HPDE6-E6E7 (cell line): ENCODE data around the gene SLC9A8.
"Not testable (repeated sequence)": the region's sequence is repeated elsewhere in the genome, so short reads cannot be mapped to it uniquely, and the experiment has no call there.

Experiments used
- DNase-seq: peaks from one replicate; pipeline ENCODE4 v3.0.0; 2011; ENCODE audit warnings: missing footprints; ENCODE audit errors: extremely low spot score

SLC9A8 gene

DNA sequence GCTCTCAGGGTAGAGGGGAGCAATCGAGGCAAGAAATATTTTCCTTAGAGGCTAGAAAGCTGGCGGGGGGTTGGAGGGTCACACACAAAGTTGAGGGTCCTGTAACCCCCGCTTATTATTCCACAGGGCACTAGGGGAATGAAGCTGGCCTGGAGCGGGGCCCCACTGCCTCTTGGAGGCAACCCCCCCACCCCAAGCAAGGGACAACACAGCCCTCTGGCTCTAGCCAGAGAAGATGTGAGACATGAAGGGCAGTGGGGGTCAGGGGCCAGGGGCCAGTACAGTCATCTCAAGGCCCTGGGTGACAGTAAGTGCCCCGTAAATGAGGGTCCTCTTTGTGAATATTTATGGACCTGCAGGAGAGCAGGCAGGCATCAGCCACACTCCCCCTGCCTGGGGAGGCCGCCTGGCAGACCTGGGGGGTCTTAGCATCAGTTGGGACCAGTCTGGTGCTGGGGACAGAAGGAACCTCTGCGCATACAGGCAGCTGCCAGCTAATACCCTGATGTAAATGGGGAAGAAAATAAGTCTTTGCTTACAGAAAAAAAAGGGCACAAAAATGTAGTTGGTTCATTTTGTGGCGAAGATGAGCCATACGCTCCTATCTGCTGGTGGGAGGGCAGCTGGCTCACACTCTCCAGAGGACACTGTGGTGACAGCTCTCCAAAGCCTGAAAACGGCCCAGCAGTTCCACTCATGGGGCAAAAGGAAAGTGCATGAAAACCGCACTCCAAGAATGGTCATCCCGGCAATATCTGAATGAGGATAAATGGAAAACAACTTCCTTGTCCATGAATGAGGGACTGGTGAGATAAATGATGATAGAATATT lies 80.8 kb downstream of the SLC9A8 start:
- no peak for DNase-seq

DNA sequence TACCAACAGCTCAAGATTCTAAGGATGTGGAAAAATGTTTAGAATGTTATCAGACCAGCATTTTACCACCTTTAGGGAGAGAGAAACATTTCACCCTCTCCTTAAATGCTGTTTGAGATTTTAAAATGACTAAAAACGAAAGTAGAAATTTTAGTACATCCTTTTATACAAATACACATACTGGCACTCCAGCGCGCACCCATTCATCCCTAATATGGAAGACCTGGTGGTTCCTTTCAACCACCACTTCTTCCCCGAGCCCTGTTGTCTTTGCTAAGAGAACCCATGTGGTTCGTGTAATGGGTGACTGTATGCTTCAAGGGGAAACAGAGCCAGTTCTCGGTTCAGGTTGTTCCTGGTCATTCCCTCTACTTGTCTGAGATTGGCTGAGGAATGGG lies 81.4 kb downstream of the SLC9A8 start:
- DNase-seq, result no peak

DNA sequence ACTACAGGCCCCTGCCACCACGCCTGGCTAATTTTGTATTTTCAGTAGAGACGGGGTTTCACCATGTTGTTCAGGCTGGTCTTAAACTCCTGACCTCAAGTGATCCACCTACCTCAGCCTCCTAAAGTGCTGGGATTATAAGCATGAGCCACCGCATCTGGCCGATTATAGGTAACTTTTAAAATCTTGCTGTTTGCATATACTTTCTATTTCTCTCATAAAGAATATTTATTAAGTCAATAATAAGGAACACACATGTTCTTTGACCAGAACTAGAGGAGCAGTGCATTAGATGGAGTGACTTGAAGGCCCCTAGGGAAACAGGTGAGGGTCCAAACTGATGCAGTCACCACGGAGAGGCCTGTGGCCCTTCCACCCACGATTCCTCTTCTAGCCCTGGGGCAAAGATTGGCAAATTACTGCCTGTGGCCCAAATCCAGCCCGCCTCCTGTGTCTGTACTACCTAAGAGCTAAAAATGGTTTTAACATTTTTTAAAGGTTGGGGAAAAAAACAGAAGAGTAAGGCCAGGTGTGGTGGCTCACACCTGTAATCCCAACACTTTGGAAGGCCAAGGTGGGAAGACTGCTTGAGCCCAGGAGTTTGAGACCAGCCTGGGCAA lies 83.0 kb downstream of the SLC9A8 start:
- DNase-seq, result not testable (repeated sequence)

DNA sequence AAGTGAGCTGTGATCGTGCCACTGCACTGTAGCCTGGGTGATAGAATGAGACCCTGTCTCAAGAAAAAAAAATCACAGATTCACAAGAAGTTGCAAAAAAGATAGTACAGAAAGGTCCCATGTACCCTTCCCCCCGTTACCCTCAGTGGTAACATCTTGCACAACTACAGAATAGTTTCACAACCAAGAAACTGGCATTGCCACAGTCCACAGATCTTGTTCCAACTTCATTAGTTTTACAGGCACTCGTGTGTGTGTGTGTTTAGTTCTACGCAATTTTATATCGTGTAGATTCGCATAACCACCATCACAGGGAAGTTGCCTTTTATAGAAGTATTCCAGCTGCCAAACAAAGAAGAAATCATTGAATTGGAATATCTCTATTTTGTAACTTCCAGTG lies 83.6 kb downstream of the SLC9A8 start:
- DNase-seq, result no peak

DNA sequence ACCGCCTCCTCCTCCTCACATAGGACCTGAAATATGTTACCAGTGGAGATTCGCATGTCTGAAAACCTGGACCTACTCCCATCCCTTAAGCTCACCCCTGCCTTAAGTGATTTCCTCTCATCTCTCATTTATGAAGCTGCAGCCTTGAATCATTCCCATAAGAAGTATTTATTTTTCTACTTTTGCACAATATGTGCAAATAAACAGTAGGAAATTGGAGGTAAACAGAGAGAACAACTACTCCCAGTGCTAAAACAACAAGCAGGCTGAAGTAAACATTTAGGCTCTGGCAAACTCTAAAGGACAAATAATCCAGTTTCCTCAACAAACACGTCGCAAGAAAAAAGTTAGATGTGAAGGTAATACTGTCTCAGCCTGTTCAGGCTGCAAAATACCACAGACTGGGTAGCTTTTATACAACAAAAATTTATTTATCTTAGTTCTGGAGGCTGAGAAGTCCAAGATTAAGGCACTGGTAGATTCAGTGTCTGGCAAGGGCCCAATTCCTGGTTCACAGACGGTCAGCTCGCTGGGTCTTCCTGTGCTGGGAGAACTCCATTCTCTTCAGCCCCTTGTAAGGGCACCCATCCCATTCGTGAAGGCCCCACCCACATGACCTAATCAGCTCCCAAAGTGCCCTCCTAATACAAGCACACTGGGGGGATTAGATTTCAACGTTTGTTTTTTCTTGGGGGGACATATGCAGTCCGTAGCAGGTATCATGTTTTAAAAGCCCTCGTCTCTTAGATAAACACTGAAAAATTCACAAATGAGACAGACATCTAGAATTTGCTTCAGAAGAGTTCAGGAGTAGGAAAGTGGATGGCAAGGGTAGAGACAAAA lies 87.1 kb downstream of the SLC9A8 start:
- DNase-seq, result no peak

DNA sequence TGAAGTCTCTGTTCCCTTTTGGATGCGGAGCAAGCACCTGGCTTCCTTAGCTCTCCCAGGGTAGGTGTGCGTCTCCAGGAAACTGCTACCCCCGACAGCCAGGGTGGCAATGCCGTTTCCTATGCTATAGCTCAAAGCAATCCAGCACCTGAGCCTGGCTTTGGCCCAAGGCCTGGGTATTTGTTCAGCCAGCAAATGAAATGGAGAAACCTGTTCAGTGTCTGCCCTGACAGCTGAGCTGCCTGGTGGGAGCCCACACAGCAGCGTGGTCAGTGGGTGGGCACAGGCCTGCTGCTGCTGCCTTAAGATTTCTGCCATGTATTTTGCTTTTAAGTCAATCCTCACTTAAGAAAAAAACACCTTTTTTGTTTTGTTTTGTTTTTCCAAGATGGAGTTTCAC lies 89.0 kb downstream of the SLC9A8 start:
- no peak for DNase-seq

DNA sequence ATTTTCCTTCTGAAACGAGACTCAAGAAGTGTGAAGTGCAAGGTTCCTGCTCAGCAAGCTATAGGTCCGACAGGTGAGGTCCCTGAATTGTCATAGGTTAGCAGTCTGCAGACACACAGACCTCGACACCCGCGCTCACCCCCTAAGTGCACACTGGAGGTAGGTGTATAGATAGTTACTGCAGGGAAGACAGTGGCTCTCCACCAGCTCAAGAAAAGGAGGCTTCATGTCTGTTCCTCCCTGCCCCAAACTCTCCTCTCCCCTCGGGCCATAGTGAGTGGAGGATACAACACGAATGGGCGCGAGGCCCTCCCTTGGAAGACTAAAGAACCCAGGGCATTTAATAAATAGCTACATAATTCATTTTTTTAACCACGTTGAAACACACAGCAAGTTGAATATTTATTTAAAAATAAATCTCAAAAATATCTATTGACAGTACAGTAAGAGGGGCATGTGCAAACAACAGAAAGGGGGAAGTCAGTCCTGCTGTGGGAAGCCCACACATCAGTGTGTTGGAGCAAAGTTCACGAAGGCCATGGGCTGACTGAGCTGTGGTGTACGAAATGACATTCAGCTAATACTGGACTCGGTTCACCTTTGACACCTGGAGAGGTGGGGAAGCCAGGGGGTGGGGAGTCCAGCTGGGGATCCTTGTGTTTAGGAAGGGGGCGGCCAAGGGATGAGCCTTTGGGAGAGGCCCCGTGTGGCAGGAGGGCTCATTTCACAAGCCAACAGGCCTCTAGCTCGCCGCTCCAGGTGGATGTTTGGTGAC lies 92.0 kb downstream of the SLC9A8 start:
- DNase-seq, result no peak

DNA sequence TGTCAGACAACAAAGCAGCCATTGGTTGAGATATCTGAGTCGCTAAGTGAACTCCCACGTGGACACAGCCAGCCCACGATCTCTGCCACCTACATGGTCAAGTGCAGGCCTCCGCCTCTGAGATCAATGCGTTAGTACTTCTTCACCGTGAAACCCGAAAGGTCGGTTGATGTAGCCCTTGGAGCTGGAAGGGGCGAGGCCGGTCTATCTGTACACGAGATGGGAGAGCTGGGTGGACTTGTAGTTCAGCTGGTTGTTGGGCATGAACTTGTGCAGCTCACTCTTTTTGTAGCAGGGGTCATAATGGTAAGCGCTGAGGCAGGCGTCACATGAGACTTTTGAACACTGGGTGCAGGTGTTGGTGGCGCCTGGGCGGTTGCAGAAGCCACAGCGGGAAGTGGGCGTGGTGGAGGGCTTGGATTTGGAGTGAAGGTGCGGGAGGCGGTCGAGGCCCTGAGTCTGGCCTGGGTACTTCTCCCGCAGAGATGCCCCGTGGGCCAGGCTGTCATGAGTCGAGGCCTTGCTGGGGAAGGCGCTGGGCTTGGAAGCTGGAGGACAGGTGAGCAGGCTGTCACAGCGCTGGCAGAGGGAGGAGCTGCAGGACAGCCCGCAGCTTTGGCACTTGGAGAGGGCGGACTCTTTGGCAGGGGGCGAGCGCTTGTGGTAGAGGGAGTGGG lies 92.9 kb downstream of the SLC9A8 start:
- DNase-seq, result no peak

DNA sequence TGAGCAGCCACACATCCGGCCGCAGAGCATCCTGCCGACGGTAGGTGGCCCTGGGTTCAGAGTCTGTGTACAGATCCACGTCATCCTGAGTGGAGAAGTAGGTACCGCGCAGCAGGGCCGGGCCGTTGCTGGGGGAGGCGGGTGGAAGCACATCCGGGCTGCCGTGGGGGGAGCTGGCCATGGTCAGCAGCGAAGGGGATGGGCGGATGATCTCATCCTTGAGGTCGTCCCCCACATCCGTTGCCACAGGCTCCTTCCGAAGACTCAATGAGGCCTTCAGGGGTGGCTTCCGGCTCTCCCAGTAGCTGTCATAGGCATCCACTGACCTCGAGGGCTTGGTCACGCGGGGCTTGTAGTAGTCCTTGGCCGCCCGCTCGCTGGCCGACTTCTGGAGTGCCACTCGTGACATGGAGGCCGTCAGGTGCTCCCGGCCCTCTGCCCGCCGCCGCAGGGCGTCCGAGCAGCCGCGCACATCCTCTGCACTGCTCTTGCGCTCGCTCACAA lies 93.5 kb downstream of the SLC9A8 start:
- no peak for DNase-seq

DNA sequence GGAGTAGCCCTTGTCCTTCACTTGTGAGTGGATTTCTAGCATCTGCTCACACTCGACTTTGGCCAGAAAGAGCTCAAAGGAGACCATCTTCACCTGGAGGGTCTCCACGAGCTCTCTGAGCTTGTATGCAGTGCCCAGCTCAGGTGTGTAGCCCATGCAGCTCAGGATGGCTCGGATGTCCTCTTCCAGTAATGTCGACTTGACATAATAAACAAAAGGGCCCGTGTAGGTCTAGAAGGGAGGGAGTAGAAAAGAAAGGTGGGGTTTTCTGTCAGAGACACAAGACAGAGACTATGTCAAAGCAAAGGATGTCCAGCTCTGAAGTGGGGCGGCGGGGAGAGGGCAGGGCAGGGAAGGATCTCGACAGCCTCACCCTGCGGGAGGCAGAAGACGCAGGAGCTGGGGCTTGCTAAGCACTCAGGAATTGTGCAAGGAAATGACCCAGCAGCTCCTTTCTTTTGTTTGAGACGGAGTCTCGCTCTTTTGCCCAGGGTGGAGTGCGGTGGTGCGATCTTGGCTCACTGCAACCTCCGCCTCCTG lies 94.1 kb downstream of the SLC9A8 start:
- DNase-seq, result no peak

DNA sequence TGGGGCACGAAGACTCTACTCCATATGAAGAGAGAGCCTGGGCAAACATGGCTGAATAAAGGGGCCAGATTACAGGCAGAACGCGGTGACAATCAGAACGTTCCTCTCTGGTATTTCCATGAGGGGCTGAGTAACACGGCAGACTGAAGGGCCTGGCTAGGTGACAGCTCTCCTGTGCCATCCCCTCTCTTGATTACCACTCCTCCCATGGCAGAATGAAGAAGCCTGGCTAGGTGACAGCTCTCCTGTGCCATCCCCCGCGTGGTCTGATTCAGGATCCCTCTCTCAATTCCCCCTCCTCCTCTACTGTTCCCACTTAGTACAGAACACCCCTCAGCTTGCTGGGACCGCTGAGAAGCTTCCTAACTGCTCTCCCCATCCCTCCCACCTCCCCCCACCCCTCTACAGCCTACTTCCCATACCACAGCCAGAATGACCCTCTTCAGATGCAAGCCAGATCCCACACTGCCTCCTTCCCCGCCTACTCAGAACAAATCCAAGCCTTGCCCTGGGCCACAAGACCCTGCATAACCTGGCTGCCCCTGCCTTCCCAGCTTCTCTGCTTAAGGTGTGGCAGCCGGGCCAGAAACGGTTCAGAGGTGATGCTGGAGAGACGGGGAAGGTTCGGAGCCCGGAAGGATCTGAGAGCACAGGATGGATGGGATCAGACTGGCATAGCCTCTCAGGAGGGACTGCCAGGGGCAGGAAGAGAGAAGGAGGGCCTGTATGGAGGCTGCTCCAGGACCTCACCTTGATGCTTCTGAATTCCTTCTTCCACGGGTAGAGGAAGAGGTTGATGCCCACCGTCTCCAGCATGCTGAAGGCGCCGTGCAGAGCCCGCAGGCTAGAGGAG lies 95.0 kb downstream of the SLC9A8 start:
- DNase-seq, result no peak

DNA sequence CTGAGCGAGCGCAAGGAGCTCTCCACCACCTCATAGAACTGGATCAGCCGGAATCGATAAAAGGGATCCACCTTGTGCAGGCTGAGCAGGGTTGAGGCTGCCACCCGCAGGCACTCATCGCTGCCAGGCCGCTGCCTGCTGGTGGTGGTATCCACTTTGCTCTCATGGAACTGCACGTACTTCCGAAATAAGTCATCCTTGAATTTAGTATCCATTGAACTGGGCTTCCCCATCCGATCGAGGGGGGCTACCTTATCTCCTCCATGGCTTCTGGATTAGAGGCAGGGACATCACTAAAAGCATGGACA lies 95.6 kb downstream of the SLC9A8 start:
- no peak for DNase-seq

DNA sequence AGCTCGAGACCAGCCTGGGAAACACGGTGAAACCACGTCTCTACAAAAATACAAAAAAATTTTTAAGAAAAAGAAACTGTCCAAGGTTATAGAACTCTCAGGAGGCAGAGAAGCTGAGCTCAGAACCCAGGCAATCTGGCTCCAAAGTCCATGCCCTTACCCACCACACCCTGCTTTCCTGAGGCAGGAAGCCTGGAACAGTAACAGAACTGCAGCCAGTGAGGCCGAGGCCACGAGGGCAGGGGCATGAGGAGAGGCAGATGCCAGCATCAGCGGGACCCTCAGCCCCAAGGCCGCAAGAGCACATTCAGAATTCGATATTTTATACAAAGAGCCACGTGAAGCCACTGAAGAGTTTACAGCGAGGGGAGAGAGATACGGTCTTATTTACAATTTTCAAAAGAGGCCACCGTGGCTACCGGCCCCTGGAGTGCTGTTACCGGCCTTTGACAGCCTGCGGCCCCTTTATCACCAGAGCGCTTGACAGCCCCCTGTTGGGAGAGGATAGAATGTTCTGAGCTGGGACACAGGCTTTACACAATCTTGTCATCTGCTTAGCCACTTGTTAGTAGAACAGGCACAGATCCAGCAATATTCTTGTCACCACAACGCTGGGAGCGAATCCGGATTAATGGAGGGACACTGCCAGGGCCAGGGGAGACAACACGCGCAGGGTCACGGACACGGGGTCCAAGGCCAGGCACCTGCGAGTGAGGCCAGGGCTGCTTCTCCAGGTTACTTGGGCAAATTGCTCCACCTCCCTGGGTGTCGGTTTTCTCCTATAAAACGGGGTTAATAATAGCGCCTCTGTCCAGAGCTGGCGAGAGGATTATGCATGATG lies 97.1 kb downstream of the SLC9A8 start:
- no peak for DNase-seq

DNA sequence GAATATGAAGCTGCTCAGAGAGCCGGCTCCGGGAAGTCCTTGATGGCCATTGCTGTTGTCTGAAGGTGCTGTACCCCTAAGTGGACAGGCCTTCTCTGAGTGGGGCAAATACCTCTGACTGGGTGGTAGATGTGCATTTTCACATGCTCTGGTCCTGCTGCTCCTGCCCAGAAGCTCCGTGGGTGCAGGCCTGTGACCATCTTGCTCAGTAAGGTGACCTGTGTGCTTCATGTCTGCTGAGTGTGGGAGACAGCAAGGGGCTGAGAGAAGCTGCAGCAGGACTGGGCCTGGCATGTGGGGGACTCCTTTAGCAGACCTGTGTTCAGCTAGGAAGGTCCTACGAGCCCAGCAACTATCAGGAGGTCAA lies 97.7 kb downstream of the SLC9A8 start:
- no peak for DNase-seq

DNA sequence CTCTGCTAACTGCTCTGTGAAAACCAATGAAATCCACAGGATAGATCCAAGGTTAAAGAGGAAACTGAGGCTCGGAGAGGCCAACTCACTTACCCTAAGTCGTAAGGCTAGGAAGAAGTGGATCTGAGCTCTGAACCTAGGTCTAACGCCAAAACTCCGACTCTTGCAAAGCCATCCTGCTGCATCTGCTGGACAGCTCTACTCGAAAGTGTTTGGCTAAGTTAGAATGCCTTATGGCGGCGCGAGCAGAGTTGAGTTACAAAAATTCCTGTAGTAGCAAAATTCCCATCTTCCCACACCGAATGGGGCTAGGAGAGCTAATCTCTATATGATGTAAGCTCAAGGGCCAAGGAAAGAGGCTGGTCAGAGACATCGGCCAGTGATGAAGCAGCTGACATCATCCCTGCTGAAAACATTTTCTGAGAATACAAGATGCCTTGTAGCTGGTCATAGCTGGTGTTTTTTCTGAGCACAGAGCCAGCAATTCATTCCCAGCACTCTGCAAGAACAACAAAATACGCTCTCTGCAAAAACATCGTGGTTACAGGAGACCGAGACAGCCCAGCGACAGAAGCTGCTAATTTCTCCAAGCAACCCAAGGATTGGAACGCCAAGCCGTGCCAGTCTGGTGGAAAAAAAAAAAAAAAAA lies 100.9 kb downstream of the SLC9A8 start:
- DNase-seq, result no peak

DNA sequence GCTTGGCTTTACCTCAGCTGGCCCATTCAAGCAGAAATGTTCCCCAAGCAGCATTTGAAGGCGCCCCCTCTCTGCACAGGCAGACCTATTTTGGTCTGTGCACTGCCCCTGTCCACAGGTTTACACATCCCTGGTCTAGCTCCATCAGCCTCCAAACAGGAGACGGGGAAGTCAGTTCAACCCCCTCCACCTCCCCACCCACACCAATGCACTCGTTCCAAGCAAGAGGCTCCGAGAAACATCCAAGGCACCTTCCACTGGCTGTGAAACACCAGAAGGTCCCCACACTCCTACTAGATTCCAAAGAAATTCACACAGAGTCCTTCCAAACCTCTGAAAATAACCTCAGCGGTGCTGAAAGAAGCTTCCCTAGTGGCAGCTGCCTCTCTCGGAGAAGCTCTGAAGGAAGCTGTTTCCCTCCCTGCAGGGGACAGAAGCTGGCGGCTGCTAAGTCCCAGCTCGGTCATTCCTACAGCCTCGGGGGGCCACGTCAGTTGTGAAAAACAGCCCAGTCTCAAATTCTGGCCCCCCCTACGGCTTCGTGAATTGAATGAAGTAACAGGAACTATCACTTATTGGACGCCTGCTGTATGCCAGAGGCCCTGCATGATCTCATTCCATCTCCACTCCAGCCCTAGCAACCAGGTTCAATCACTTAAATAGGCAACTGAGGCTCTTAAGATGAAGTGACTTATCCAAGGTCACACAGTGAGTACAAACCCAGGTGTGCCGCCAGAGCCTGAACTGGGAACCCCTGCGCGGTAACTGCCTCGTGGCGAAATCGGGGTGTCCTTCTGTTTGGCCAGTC lies 101.9 kb downstream of the SLC9A8 start:
- DNase-seq, result no peak

DNA sequence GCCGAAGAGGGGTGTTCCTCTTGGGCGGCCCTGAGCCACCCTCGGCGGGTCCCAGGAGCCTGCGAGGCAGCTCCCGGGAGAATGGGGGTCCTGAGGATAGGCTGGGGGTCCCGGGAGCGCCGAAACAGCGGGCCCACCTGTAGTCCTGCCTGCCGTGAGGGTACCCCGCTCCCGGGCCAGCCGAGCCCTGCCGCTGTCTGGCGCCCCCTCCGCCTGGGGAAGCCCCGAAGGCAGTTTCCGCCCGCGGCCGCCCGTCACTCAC lies 102.4 kb downstream of the SLC9A8 start:
- no peak for DNase-seq
